ENCODE results near the gene STIM2.

GRCh38 chr4:26993539-26993938 is 132.9 kb downstream of the STIM2 start:
- TF ChIP-seq POLR2A (IDR thresholded peaks at IDR 0.05; ENCODE audit: low read depth): no peak
- TF ChIP-seq POLR2AphosphoS5 (IDR thresholded peaks at IDR 0.05): no peak

Measured in esophagus muscularis mucosa (tissue), 2 donors.